Measurements from ENCODE around the gene SLC1A5.
"Not testable (repeated sequence)": the region's sequence is repeated elsewhere in the genome, so short reads cannot be mapped to it uniquely, and the experiment has no call there.

Gene SLC1A5

DNA sequence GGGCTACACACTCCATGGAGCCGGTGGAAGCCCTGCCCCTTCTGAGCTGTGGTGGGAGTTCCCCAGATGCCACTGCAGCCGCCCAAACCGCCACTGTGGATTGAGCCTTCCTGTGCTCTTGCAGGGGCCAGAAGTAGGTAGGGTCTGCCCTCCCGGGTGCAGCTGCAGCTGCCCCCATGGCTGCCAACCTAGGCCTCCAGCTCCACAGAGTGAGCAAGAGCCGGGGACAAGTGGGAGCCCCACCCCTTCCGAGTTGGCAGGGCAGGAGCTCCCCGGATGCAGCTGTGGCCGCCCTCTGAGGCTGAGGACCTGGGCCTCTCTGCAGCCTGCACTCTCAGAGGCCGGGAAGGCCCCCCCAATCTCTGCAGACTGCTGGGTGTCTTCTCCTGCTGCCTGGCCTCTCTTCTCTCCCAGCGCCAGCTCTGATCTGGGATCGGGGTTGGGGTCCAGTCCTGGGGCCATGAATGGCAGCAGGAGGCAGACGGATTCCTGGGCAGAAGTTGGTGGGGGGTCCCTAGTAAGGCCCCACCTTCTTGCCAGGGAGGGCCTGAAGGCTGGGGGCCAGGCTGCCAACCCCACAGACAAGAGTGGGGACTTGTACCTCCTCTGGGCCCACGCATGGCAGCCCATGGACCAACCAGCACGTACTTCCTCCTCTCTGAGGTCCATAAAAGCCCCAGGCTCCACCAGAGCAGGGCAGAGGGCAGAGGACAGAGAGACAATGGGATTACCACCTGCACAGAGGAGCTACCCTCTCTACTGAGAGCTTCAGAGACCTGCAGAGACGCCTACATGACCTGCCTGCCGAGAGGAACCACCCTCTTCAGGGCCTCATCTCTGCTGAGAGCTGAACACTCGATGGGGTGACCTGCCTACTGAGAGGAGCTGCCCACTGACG, 33.4 kb upstream of the SLC1A5 start:
- no peaks in the 10 kb centered on the region for H3K9me3 ChIP-seq (ENCODE audit: control insufficient read depth, insufficient read depth, low read depth, low read length)
- no peak overlapping the region for H3K4me3 ChIP-seq (ENCODE audit: low read depth, low read length)
- no peaks in the 10 kb centered on the region; the same call in 1 of the 2 replicates for H3K4me1 ChIP-seq (ENCODE audit: control insufficient read depth, insufficient read depth, low read length)
- no peaks in the 10 kb centered on the region for H3K36me3 ChIP-seq (ENCODE audit: control insufficient read depth, insufficient read depth, low read length)
- H3K27me3 ChIP-seq (ENCODE audit: control insufficient read depth, insufficient read depth, low read length) = no peaks in the 10 kb centered on the region
- H3K27ac ChIP-seq (ENCODE audit: low read depth, low read length) = no peak overlapping the region
- no peak overlapping the region for H3K9ac ChIP-seq (ENCODE audit: low read length)

DNA sequence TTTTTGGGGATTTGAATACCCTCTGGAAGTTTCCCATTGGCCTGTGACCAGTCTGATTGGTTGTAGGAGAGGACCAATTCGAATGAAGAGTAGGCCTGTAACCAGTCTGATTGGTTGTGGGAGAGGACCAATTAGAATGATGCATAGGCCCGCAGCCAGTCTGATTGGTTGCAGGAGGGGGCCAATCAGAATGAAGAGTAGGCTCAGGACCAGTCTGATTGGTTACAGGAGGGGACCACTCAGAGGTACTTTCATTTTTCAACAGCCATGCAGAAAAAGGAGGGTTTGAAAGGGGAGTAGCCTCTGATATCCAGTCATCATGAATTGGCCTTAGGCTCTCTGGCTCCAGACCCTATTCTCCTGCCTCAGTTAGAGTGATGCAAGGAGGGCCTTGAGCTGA, 30.4 kb upstream of the SLC1A5 start:
- H3K27me3 ChIP-seq (ENCODE audit: control insufficient read depth, insufficient read depth, low read length) = no peaks in the 10 kb centered on the region
- no peaks in the 10 kb centered on the region for H3K36me3 ChIP-seq (ENCODE audit: control insufficient read depth, insufficient read depth, low read length)
- H3K27ac ChIP-seq (ENCODE audit: low read depth, low read length) = no peak overlapping the region
- H3K4me1 ChIP-seq (ENCODE audit: control insufficient read depth, insufficient read depth, low read length) = no peaks in the 10 kb centered on the region; the same call in 1 of the 2 replicates
- no peak overlapping the region for H3K9ac ChIP-seq (ENCODE audit: low read length)
- no peak overlapping the region for H3K4me3 ChIP-seq (ENCODE audit: low read depth, low read length)
- no peaks in the 10 kb centered on the region for H3K9me3 ChIP-seq (ENCODE audit: control insufficient read depth, insufficient read depth, low read depth, low read length)

DNA sequence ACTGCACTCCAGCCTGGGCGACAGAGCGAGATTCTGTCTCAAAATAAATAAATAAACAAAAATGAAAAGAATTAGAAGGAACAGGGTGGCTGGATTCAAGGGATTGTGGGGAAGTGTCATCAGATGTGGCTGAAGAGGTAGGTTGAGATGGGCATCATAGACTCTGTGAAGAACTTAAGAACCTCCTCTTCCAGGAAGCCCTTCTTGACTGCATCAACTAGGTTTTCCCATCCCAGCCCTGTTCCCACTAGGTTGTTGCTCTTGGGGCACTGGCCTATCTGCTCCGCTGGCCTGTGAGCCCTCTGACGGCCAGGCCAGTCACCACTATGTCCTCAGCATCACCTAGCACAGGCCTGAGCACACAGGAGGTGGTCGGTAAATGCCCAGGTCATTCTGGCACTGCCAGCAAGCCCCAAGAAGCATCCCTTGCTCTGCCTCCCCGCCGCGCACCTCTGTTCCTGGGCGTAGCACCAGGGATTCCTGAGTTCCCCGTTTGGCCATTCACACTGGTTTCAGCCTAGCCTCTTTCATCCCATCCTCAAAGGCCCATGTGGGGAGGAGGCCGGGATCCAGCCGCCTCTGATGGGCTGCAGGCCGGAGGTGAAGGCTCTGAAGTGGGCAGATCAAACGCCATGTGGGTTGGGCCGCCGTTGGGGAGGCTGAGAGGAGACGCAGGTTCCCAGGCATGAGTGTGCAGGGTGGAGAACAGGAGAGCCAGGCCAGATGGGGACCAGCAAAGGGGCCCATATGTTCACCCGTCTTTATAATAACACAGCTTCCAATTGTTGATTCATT, 27.6 kb upstream of the SLC1A5 start:
- H3K27ac ChIP-seq (ENCODE audit: low read depth, low read length) = no peak overlapping the region
- H3K36me3 ChIP-seq (ENCODE audit: control insufficient read depth, insufficient read depth, low read length) = no peaks in the 10 kb centered on the region
- H3K9me3 ChIP-seq (ENCODE audit: control insufficient read depth, insufficient read depth, low read depth, low read length) = no peaks in the 10 kb centered on the region
- no peak overlapping the region for H3K9ac ChIP-seq (ENCODE audit: low read length)
- peaks cover 11% of the 10 kb centered on the region for H3K4me1 ChIP-seq (ENCODE audit: control insufficient read depth, insufficient read depth, low read length)
- H3K4me3 ChIP-seq (ENCODE audit: low read depth, low read length) = no peak overlapping the region
- no peaks in the 10 kb centered on the region for H3K27me3 ChIP-seq (ENCODE audit: control insufficient read depth, insufficient read depth, low read length)

- peaks cover 11% of the 10 kb centered on the region for H3K4me1 ChIP-seq (ENCODE audit: control insufficient read depth, insufficient read depth, low read length)
- H3K27ac ChIP-seq (ENCODE audit: low read depth, low read length) = no peak overlapping the region
These were observed 25.5 kb upstream of the SLC1A5 start for GRCh38 chr19:46813839-46814358.

GRCh38 chr19:46812977-46813838, 24.8 kb upstream of the SLC1A5 start:
- Histone ChIP-seq H3K4me1 (ENCODE audit: control insufficient read depth, insufficient read depth, low read length) (peaks cover 11% of the 10 kb centered on the region), H3K36me3 (ENCODE audit: control insufficient read depth, insufficient read depth, low read length) (no peaks in the 10 kb centered on the region), H3K9ac (ENCODE audit: low read length) (no peak overlapping the region), H3K27me3 (ENCODE audit: control insufficient read depth, insufficient read depth, low read length) (no peaks in the 10 kb centered on the region), H3K27ac (ENCODE audit: low read depth, low read length) (no peak overlapping the region), H3K9me3 (ENCODE audit: control insufficient read depth, insufficient read depth, low read depth, low read length) (no peaks in the 10 kb centered on the region), H3K4me3 (ENCODE audit: low read depth, low read length) (no peak overlapping the region)

More at GRCh38 chr19:46813839-46814358, 25.5 kb upstream of the SLC1A5 start:
- H3K27me3 ChIP-seq (ENCODE audit: control insufficient read depth, insufficient read depth, low read length) = no peaks in the 10 kb centered on the region
- no peaks in the 10 kb centered on the region for H3K36me3 ChIP-seq (ENCODE audit: control insufficient read depth, insufficient read depth, low read length)
- no peaks in the 10 kb centered on the region for H3K9me3 ChIP-seq (ENCODE audit: control insufficient read depth, insufficient read depth, low read depth, low read length)
- H3K4me3 ChIP-seq (ENCODE audit: low read depth, low read length) = no peak overlapping the region
- no peak overlapping the region for H3K9ac ChIP-seq (ENCODE audit: low read length)

DNA sequence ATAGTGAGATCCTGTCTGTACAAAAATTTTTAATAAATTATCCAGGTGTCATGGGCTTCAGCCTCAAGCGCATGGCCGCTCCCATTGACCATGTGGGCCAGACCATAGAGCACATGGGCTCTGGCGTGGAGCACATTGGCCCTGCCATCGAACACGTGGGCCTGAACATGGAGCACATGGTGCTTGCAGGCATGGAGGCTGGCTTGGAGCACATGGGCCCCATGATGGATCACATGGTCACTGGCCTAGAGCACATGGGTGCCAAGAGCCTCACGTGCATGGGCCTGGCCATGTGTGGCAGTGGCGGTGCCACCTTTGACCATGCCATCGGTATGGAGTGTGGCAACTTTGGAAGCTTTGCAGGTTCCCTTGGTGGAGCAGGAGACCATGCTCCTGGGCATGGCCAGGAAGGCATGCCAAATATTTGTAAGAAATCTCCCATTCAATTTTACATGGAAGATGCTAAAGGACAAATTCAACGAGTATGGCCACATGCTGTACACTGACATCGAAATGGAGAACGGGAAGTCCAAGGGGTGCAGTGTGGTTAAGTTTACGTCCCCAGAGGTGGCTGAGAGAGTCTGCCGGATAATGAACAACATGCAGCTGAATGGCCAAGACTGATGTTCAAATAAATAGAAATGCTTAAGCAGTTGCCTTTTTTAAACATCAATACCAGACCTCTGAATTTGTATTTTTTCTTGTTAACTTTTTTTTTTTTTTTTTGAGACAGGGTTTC, 21.3 kb upstream of the SLC1A5 start:
- Histone ChIP-seq H3K9me3 (ENCODE audit: control insufficient read depth, insufficient read depth, low read depth, low read length) (no peaks in the 10 kb centered on the region), H3K9ac (ENCODE audit: low read length) (no peak overlapping the region), H3K36me3 (ENCODE audit: control insufficient read depth, insufficient read depth, low read length) (no peaks in the 10 kb centered on the region), H3K27me3 (ENCODE audit: control insufficient read depth, insufficient read depth, low read length) (no peaks in the 10 kb centered on the region), H3K4me3 (ENCODE audit: low read depth, low read length) (no peak overlapping the region), H3K4me1 (ENCODE audit: control insufficient read depth, insufficient read depth, low read length) (peaks cover 11% of the 10 kb centered on the region), H3K27ac (ENCODE audit: low read depth, low read length) (no peak overlapping the region)

- Histone ChIP-seq H3K9ac (ENCODE audit: low read length) (no peak overlapping the region), H3K36me3 (ENCODE audit: control insufficient read depth, insufficient read depth, low read length) (no peaks in the 10 kb centered on the region), H3K27ac (ENCODE audit: low read depth, low read length) (no peak overlapping the region), H3K4me3 (ENCODE audit: low read depth, low read length) (no peak overlapping the region), H3K9me3 (ENCODE audit: control insufficient read depth, insufficient read depth, low read depth, low read length) (no peaks in the 10 kb centered on the region), H3K4me1 (ENCODE audit: control insufficient read depth, insufficient read depth, low read length) (no peaks in the 10 kb centered on the region; the same call in 1 of the 2 replicates), H3K27me3 (ENCODE audit: control insufficient read depth, insufficient read depth, low read length) (no peaks in the 10 kb centered on the region)
These were observed 18.3 kb upstream of the SLC1A5 start for GRCh38 chr19:46806656-46807055.

GRCh38 chr19:46804432-46804831, 16.0 kb upstream of the SLC1A5 start:
- H3K9me3 ChIP-seq (ENCODE audit: control insufficient read depth, insufficient read depth, low read depth, low read length); H3K9ac ChIP-seq (ENCODE audit: low read length); H3K4me1 ChIP-seq (ENCODE audit: control insufficient read depth, insufficient read depth, low read length); H3K27ac ChIP-seq (ENCODE audit: low read depth, low read length); H3K27me3 ChIP-seq (ENCODE audit: control insufficient read depth, insufficient read depth, low read length); H3K4me3 ChIP-seq (ENCODE audit: low read depth, low read length); H3K36me3 ChIP-seq (ENCODE audit: control insufficient read depth, insufficient read depth, low read length): not testable (repeated sequence)

- Histone ChIP-seq H3K36me3 (ENCODE audit: control insufficient read depth, insufficient read depth, low read length) (no peaks in the 10 kb centered on the region), H3K27ac (ENCODE audit: low read depth, low read length) (no peak overlapping the region), H3K9me3 (ENCODE audit: control insufficient read depth, insufficient read depth, low read depth, low read length) (no peaks in the 10 kb centered on the region), H3K4me3 (ENCODE audit: low read depth, low read length) (no peak overlapping the region), H3K9ac (ENCODE audit: low read length) (no peak overlapping the region), H3K4me1 (ENCODE audit: control insufficient read depth, insufficient read depth, low read length) (no peaks in the 10 kb centered on the region; the same call in 1 of the 2 replicates), H3K27me3 (ENCODE audit: control insufficient read depth, insufficient read depth, low read length) (no peaks in the 10 kb centered on the region)
These were observed 15.2 kb upstream of the SLC1A5 start for GRCh38 chr19:46803555-46803954.

GRCh38 chr19:46802152-46802551, 13.8 kb upstream of the SLC1A5 start:
- no peak overlapping the region for H3K27ac ChIP-seq (ENCODE audit: low read depth, low read length)
- H3K36me3 ChIP-seq (ENCODE audit: control insufficient read depth, insufficient read depth, low read length) = no peaks in the 10 kb centered on the region
- H3K27me3 ChIP-seq (ENCODE audit: control insufficient read depth, insufficient read depth, low read length) = no peaks in the 10 kb centered on the region
- H3K4me3 ChIP-seq (ENCODE audit: low read depth, low read length) = no peak overlapping the region
- no peak overlapping the region for H3K9ac ChIP-seq (ENCODE audit: low read length)
- H3K9me3 ChIP-seq (ENCODE audit: control insufficient read depth, insufficient read depth, low read depth, low read length) = no peaks in the 10 kb centered on the region
- H3K4me1 ChIP-seq (ENCODE audit: control insufficient read depth, insufficient read depth, low read length) = no peaks in the 10 kb centered on the region; the same call in 1 of the 2 replicates

Measured in HUES6 (cell line).